GM19455 (cell line): ENCODE results near the gene DOCK4.
"Not testable (repeated sequence)": the region's sequence is repeated elsewhere in the genome, so short reads cannot be mapped to it uniquely, and the experiment has no call there.

ENCODE experiments used
- ATAC-seq: cut with Tn5 transposase; IDR thresholded peaks from one replicate; pipeline ENCODE4 v1.9.1; 2021; ENCODE audit not compliant: unreplicated experiment

DOCK4 gene

DNA sequence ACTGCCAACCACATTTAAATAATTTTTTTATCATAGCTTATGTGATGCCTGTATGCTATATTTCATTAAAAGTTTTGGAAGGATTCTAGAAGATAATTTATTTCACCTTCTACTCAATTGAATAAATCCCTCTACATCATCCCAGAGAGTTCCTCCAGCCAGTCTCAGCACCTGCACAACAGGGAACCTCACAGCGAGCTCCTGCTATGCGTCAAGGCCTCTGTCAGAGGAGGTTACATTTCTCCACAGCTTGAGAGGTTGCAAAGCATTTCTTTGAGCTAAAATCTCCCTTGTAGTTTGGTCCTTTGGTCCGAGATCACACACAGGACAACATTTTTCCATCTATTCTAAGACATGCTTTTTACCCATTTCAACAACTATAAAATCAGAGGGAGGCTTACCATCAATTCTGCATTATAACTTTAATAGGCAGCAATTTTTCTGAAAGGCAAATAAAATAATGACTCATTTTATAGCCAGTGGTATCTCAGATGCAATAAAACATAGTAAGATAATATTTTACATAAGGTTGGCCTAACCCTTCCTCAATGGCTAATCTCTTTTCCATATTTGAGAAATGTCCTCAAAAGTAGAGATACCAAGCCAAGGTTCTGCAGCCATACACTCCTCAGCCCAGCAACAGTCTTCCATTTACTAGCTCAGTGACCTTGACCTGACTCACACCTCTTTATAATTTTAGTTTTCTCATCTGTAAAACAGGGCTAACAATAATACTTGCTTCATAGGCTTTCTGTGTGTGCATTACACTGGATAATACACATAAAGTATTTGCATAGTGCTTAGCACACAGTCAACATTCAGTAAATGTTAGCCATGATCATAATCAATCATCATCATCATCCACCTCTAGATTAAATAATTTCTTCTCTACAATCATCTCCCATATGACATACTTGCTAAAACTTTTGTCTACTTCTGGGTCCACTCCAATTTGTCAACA lies 68.8 kb downstream of the DOCK4 start:
- ATAC-seq: no peak

DNA sequence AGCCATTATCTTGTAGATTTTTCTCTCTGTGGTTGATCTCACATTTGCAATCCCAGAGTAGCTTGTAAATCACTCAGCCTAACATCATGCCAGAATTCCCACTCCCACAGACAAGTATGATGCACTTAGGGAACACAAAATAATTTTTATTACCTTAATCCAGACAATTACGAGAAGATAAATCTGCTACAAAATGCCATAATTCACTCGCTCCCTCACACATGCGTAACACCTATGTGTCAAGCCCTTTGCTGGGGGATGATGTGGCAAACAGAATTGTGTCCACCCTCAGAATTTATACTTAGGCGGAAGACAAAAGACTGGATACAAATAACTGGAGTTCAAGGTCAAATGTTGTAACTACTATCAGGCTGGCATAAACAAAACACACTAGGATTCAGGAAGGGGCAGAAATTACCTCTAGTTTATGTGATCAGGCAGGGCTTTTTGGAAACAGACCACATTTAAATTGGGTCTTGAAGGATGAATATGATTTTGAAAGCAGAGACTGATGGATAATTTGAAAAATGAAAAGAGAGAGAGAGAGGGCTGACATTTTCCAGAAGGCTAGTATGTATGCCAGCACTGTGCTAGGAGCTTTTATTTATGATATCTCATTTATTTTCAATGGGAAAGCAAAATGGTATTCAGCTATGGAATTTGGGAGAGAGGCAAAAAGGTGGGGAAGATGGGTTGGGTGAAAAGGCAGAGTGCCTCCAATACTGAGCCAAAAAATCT lies 69.8 kb downstream of the DOCK4 start:
- ATAC-seq: no peak

GRCh38 chr7:112135815-112136214 lies 70.4 kb downstream of the DOCK4 start:
- ATAC-seq: no peak

- no peak for ATAC-seq
These were observed 72.2 kb downstream of the DOCK4 start for GRCh38 chr7:112134039-112134438.

- no peak for ATAC-seq
These were observed 72.9 kb downstream of the DOCK4 start for GRCh38 chr7:112133328-112133727.

DNA sequence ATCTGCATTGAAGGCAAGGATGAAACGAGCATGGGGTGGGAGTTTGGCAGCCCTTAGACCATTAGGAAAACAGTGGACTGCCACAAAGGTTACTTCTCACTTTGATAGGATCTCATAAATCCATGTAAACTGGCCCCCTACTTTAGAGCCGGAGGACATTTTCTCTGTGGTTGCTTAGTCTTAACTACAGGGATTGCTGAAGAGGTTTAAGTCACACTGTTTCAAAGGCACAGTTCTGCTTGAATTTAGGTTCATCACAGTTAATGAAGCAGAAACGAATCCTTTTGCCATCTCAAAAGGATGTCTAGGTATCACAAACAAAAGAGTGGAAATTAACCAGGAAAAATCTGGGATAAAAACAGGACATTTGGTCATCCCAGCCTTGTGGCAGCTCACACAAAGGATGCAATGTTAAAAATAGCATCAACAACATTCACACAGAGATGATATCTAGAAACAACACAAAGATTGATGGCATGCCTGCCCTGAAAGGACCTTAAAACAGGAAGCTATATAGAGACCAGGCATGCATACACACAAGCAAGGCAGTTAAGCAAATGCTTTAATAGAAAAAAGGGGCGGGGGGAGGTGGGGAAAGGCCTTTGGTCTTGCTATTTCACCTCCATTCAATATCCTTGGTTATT lies 74.0 kb downstream of the DOCK4 start:
- no peak for ATAC-seq

DNA sequence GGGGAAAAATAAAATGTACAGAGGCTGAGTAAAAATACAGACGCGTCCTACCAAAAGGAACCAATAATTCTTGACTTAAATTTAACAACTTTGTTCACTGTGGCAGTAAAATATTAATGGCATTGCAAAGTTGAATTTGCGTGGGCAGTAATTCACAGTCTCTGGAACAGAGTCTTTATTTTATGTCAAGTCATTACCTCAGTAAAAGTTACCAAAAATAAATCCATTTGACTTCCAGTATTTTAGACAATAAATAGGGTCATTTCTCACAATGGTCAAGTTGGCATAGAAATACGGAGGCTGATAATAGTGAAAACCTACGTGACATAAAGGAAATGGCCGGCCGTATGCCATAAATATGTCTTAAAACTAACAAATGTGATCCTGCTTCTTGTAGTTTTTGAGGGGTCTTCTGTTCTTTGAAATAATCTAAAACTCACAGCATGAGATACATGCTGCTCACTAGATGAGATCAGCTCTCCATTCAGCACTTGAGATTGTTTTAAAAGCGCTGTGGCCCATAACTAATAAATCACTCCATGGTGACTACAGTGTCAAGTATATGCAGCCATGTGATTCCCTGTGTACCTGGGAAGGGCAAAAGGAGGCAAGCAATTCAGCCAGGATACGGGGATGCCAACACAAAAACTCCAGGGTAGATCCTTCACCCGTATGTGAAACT lies 75.3 kb downstream of the DOCK4 start:
- ATAC-seq: no peak

DNA sequence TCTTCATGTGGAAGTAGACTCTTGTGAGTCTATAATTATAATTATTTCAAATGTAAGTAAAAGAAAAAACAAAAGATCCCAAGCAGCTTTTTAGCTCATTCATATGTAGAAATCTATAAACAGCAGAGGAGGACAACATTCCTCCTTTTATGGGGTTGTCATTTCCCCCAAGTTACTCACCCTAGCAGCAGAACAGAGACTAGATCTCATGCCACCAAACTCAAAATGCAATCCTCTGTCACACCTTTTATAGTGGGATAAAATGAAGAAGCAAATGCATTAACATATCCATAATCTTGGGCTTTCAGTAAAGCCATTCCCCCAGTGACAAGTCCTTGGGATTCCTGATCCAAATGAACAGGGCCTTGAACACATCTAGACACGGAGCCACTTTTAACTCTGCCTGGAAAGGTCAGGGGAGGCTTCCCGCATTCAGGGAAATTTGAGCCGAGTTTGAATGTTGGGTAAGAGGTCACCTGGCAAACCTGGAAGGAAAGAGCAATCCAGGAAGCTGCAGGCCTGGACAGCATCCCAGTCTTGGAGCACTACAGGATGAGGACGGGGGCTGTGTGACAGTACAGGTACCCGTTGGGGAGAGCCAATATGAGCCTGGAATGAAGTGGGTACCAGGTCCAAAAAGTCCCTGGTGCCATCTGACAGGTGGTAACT lies 76.4 kb downstream of the DOCK4 start:
- no peak for ATAC-seq

GRCh38 chr7:112128461-112129425 lies 77.5 kb downstream of the DOCK4 start:
- ATAC-seq: not testable (repeated sequence)

GRCh38 chr7:112128041-112128440 lies 78.2 kb downstream of the DOCK4 start:
- ATAC-seq: not testable (repeated sequence)

DNA sequence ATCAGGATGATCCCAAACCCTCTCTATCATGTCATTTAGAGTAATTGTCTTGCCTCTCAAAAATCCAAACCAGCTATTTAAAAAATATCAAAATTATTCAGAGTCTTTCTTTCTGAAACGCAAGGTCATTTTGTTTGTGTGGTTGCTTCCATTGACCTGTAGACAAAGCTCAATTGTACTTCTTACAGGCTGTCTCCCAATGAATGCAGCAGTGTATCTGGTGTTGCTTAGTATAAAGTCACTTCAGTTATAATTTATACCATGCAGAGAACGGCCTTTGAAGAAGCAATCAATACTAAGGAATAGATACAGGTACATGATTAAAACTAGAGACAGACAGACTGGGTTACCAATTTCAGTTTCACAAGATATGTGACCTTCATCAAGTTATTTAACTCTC lies 80.9 kb downstream of the DOCK4 start:
- no peak for ATAC-seq

GRCh38 chr7:112124061-112124766 lies 82.0 kb downstream of the DOCK4 start:
- no peak for ATAC-seq

- no peak for ATAC-seq
These were observed 83.4 kb downstream of the DOCK4 start for GRCh38 chr7:112122798-112123197.

DNA sequence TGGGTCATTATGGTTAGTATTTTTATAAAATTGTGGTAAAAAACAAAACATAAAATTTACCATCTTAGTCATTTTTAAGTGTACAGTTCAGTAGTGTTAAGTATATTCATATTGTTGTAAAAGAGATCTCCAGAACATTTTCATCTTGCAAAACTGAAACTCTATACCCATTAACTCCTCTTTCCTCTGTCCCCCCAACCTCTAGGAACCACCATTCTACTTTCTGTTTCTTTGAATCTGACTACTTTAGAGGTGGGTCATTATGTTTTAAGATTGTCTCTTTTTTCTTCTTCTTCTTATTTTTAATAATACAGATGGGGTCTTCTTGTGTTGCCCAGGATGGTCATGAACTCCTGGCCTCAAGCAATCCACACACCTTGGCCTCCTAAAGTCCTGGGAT lies 84.1 kb downstream of the DOCK4 start:
- no peak for ATAC-seq

DNA sequence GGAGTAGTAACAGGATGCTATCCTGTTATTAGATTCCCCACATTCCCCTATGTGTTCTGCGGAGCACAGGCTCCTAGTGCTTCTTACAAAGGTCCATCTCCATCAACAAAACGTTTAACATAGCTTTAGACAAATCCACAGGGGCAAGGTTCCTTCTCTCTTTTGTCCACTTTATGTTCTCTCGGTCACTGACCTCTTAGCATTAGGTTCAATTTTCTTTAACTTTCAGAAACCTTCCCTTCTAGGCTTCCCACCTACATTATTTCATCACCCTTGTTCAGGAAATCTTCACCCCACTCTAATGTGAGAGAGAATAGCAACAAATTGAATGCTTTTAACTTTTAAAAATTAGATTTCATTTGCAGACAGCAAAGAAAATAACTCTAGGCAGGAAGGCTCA lies 84.9 kb downstream of the DOCK4 start:
- ATAC-seq: no peak

DNA sequence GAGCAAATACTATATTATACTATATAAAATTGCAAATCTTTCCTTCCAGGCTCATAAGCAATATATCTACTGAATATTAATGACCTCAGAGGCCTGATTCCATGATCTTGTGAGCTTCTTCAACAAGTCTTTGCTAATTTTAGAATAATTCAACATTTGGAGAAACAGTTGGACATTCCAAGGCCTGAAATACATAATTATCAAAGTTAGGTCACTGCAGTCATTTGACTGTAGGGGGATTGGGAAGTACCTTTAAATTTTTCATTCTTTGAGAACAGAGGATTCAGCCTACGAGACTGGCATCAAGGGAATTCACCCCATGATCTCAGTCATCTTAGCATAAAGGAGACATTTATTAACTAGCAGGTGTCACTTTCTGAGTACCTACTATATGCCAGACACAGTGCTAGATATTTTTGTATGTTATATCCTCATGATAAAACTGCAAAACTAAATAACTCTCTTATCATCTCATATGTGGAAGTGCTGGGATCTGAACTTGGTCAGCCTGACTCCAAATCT lies 85.4 kb downstream of the DOCK4 start:
- no peak for ATAC-seq

DNA sequence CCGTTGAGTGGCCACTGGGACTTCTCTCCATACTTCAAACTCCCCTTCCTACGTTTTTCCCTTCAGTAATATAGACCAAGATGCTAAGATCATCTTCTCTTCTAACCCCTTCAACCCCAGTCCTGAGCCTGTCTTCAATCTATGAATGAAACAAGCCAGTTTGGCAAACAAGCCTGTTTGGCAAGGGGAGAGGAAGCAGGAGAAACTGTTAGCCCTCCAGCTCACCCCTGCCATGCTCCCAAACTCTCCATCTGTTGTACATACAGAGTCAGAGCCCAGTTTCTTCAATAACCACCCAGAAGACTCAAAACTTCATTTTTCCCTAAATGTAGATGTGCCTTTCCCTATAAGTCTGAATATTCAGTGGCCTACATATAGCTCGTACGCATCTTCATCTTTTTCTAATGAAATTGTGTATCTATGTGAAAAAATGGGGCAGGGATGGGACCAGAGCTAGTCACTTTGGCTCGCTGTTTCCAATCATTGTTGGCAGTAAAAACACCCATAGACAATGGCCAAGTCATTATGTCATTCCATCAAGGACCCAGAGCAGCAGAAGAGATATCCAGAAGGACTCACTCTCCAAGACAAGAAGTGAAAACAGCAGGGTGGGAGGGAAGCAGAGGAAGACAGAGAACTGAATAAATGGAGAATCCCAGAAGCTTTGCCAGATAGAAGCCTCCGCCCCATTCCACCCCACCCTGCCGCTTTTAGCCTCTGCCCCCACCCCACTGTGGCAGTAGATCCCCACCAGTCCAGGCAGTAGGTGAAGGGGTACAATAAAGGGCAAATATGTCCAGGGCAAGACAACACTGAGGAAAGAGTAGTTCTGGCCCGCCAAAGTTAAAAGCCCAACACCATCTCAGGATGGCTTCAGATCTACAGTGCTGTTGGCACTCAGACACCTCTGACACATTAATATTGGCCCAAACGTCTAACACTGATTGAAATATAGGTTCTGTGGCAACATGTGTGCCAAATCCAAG lies 87.3 kb downstream of the DOCK4 start:
- no peak for ATAC-seq
